ENCODE results near the gene PCDHGA12.
A peak's percentile ranks its signal among the peaks of the same experiment; 100 is the strongest.

The PCDHGA12 gene

GRCh38 chr5:141476132-141476911 lies 46.0 kb downstream of the PCDHGA12 start (continued):
- TF ChIP-seq PRDM6 (tag by site-specific recombination; IDR thresholded peaks at IDR 0.05) (no peak), ZNF341 (tag by site-specific recombination; IDR thresholded peaks at IDR 0.05; ENCODE audit: low read depth) (0 out of 2 replicates have a peak, but pooled peaks have one; percentile 14), ZFP3 (tag by site-specific recombination; IDR thresholded peaks at IDR 0.05; ENCODE audit: low read depth) (no peak), SCRT1 (tag by site-specific recombination; IDR thresholded peaks at IDR 0.05; ENCODE audit: borderline replicate concordance) (no peak), RBAK (tag by site-specific recombination; IDR thresholded peaks at IDR 0.05) (no peak), KLF17 (tag by site-specific recombination; IDR thresholded peaks at IDR 0.05) (no peak), OSR2 (tag by site-specific recombination; IDR thresholded peaks at IDR 0.05) (no peak), ZNF19 (tag by site-specific recombination; IDR thresholded peaks at IDR 0.05; ENCODE audit: low read depth) (no peak), REST (tag by site-specific recombination; IDR thresholded peaks at IDR 0.05) (peak; percentile 61), ZNF645 (tag by site-specific recombination; IDR thresholded peaks at IDR 0.05) (no peak), ZNF704 (tag by site-specific recombination; IDR thresholded peaks at IDR 0.05) (no peak), KLF8 (tag by site-specific recombination; IDR thresholded peaks at IDR 0.05) (no peak), ZNF585B (tag by site-specific recombination; IDR thresholded peaks at IDR 0.05) (no peak), ZNF513 (tag by site-specific recombination; IDR thresholded peaks at IDR 0.05) (no peak), ZSCAN16 (tag by site-specific recombination; IDR thresholded peaks at IDR 0.05) (no peak), ZNF394 (tag by site-specific recombination; IDR thresholded peaks at IDR 0.05; ENCODE audit: borderline replicate concordance) (no peak; the same call in 1 of the 2 replicates), ZSCAN23 (tag by site-specific recombination; IDR thresholded peaks at IDR 0.05) (0 out of 2 replicates have a peak, but pooled peaks have one; percentile 22), ZNF211 (tag by site-specific recombination; IDR thresholded peaks at IDR 0.05; ENCODE audit: low read depth) (no peak), ZNF660 (tag by site-specific recombination; IDR thresholded peaks at IDR 0.05) (no peak; the same call in 1 of the 2 replicates), ZNF473 (tag by site-specific recombination; IDR thresholded peaks at IDR 0.05) (no peak), ZNF488 (tag by site-specific recombination; IDR thresholded peaks at IDR 0.05) (no peak), ZNF239 (tag by site-specific recombination; IDR thresholded peaks at IDR 0.05) (no peak), TRIM28 (IDR thresholded peaks at IDR 0.05; ENCODE audit: borderline replicate concordance, low read length) (0 out of 2 replicates have a peak, but pooled peaks have one; percentile 63), ZNF433 (tag by site-specific recombination; IDR thresholded peaks at IDR 0.05; ENCODE audit: low read depth) (no peak), ZBTB26 (tag by site-specific recombination; optimal IDR thresholded peaks at IDR 0.05) (peak; percentile 81)

Data from HEK293 (cell line).